HT-29 (cell line): ENCODE results near the gene ILK. TPM values are rescaled to one million over a fixed set of nuclear protein-coding genes. Genes with fewer than 3 reads are reported as not detected.

ENCODE experiments used
- DNase-seq: peaks from one replicate; pipeline ENCODE4 v3.0.0-alpha.2; 2015; ENCODE audit warnings: low spot score
- total RNA-seq: library from RNA; depleted of rRNA; stranded (reverse); fragments of >200 nt; shearing (Covaris generic); gene quantifications from 2 replicates; pipeline ENCODE4 v1.2.3, GENCODE V29; 2014; rRNA removed

ILK gene
- total RNA-seq, 1 experiment from 2014 or later, result 151 TPM

- DNase-seq, result no peak
Observed at GRCh38 chr11:6655790-6656583, 52.4 kb downstream of the ILK start, which contains the start of gene DCHS1. Gene DCHS1 (minus strand): TSS chr11:6655809. CDS start chr11:6641613, 14,196 bp downstream.

- DNase-seq, result no peak
Observed at GRCh38 chr11:6656584-6656915, 53.0 kb downstream of the ILK start.

- no peak for DNase-seq
Observed at GRCh38 chr11:6656936-6657335, 53.4 kb downstream of the ILK start.

DNA sequence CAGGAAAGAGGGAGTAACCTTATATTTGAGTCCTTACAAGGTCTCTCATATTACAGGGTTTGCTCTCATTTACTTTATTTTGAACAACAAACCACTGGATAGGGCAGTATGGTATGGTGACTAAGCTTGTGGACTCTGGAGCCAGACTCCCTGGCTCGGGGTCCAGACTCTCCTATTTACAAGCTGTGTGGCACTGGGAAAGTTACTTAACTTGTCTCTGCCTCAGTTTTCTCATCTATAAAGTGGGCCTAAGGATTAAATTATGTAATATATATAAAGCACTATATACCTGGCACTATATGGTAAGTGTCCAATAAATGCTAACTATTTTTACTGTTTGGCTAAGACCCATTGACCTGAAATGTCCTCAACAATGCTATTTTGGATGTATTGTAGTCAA lies 53.8 kb downstream of the ILK start:
- no peak for DNase-seq

DNA sequence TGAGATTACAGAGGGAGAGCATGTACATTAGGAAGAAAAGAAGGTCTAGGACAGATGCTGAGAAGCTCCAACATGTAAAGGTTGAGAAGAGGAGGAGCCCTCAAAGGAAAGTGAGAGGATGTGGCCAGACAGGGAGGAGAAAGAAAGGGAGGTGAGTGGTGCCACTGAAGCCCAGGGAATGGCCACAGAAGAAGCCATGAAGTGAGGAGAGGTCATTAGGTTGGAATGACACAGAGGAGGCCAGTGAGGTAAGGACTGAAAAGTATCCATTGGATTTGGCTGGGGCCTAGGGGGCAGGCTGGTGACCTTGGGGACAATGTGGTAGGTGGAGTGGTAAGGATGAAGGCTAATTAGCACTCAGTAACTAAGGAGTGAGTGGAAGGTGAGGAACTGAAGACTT lies 55.1 kb downstream of the ILK start:
- no peak for DNase-seq

Other genes starting within 250 kb of the ILK start
- 3.1 and 4.4 TPM in 2 replicates for gene SMPD1, start 213.3 kb upstream of the ILK start, total RNA-seq
- 0.15 and 0.21 TPM in 2 replicates for gene APBB1, start 184.7 kb upstream of the ILK start, total RNA-seq
- gene HPX, start 162.8 kb upstream of the ILK start, total RNA-seq, result 0.25 TPM in 1 of 2 replicates, not detected in the other
- gene TRIM3, start 129.8 kb upstream of the ILK start, total RNA-seq, result 34.5 and 37.9 TPM in 2 replicates
- gene ARFIP2, start 122.4 kb upstream of the ILK start, total RNA-seq, result 131 and 140 TPM in 2 replicates
- 47.1 and 48.0 TPM in 2 replicates for gene TIMM10B, start 122.3 kb upstream of the ILK start, total RNA-seq
- 4.5 and 8.8 TPM in 2 replicates for gene DNHD1, start 106.5 kb upstream of the ILK start, total RNA-seq
- 21.4 TPM in 2 replicates for gene RRP8, start 158 bp upstream of the ILK start, total RNA-seq
- 189 and 243 TPM in 2 replicates for gene TAF10, start 8.4 kb downstream of the ILK start, total RNA-seq
- 40.7 and 52.3 TPM in 2 replicates for gene TPP1, start 15.6 kb downstream of the ILK start, total RNA-seq
- gene DCHS1, start 52.0 kb downstream of the ILK start, total RNA-seq, result 0.05 and 0.18 TPM in 2 replicates
- 94.8 and 99.8 TPM in 2 replicates for gene MRPL17, start 79.6 kb downstream of the ILK start, total RNA-seq
- gene OR2AG2, start 168.2 kb downstream of the ILK start, total RNA-seq, result 0.15 and 0.16 TPM in 2 replicates
- gene OR2AG1, start 179.2 kb downstream of the ILK start, total RNA-seq, result not detected in 2 replicates
- 0.08 and 0.23 TPM in 2 replicates for gene OR6A2, start 195.9 kb downstream of the ILK start, total RNA-seq
- not detected in 2 replicates for gene OR10A5, start 241.9 kb downstream of the ILK start, total RNA-seq